HG03378 (cell line): Measurements from ENCODE around the gene MICB.
"Not testable (repeated sequence)": the region's sequence is repeated elsewhere in the genome, so short reads cannot be mapped to it uniquely, and the experiment has no call there.

Source experiments
- ATAC-seq: cut with Tn5 transposase; IDR thresholded peaks from one replicate; pipeline ENCODE4 v1.9.1; 2021; ENCODE audit warnings: mild to moderate bottlenecking, moderate library complexity; ENCODE audit not compliant: unreplicated experiment

MICB gene

DNA sequence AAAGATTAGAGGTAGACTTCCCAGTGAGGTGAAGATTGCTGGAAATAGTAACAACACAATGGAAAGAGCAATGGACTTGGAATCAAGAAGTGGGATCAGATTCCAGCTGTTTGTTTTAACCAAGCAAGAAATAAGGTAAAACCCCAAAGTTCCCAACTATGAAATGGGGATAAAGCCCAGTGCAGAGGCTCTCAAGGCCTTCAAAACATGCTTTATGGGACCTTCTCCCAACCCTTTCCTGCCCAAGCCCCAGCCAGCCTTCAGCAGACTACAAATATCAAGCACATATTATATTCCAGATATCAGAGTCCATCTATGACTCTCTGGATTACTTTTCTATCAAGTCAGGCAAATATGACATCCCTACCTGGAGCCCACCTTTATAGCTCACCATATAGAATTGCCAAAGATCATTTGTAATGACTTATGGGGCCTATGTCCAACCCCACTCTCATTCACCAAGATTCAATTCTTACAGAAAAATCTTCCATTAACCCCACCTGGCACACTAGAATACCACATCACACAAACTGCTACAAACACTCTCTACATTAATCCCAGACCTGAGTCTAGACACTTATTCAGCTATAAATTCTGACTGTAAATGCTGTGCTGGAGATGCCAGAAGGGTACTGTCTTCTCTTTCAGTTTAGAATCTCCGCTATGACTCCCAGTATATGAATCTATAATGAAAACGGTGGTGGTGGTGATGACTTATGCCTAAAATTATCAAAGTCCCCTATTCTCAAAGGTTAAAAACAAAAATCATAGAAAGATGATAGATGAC is 37.8 kb downstream of the MICB start:
- ATAC-seq = no peak

DNA sequence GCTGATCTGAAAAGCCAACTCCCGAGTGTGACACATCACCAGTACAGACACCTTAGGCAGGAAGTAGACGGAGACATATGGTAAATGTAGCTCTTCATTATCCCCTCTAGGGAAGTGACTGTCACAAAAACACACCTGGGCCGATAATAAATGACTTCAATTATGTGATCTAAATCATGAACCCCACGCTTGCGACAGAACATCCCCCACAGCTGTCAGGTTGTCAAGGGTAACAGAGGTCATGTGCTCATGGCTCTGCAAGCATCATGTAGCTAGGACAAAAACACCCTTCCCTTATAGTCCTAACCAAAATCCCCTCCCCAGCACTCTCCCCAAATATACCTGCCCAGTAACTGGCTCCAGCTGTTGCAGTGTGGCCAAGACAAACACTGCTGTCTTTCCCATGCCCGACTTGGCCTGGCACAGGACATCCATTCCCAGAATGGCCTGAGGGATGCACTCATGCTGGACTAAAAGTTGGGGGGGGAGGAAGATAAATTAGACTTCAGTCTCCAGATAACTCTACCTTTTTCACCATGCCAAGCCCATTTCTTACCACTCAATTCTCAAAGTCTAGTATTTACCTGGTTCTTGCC is 41.0 kb downstream of the MICB start:
- ATAC-seq = no peak

DNA sequence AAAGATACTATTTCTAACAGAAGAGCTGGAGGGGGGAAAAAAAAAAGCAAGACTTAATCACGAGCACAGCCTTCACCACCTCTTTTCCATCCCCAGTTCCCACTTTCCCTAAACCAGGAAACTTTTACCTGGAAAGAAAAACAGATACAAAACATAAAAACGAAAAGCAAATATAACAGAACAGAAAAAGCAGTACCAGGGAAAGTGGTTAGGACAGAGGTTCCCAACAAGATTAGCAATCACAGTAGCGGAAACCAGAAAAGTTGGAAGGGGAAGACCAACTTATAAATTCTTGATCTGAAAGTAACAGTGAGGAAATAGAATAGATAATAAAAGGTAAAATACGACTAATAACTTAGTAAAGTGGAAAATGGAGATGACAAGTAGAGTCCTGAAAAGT is 42.7 kb downstream of the MICB start:
- no peak for ATAC-seq

DNA sequence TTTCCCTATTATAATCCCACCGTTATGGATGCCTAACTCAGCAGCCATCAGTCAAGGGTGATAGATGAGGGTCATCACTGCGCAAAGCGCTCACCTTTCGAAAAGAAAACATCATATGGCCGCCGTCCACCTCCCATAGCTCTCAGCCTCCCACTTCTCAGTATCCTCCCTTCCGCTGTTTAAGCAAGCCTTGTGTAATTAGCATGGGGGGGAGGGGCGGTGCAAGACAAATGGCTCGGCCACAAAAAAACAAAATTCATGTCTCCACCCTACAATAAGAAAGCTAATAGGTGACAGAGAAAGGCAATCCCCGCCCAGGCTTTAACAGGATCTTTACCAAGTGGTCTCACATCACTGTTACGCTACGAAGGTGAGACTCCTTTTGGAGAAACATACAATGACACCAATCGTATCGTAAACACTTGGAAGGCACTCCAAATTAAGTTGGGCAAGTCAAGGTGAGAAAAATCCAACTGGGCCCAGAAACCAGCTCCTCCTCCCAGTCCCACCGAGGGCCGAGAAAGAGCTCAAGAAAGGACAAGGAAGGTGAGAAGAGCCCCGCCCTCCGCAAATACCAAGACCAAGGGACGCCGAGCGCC is 43.2 kb downstream of the MICB start:
- ATAC-seq = peak; percentile 9

DNA sequence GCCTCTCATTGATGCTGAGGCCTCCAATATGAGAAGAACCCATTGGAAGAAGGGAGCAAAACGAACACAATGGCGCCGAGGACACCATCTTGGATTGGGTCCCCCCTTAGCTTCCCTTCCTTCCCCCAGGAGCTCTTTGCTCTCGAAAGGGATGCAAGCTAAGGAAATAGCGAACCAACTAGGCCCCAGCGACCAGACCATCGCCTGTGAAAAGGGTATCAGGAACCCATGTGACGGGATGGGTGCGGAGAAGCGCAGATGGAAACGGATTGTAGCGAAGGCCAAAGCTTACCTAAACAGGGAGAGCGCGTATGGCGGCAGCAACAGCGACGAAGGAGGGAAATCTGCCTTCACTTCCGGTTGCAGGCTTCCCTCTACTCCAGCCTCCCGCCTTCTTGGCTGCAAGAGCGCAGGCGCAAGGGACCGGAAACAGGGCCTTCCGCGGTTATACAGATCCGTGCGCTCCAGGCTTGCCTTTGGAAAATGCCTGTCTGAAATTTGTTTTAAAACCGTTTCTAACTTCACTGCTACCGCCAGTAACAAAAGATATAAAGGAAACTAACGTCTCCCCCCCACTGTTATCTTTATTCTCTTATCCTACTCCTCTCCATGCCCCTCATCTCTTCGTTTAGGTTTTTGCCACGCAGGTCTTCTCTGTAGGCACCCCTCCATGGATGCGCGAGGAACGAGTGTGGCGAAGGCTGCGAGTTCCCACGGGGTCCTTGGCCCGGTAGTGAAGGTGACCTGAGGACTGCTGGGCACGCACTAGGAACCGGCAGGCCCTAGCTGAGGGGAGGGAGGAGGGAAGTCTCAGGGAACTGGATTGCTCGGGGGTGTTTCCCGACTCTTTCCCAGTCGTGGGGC is 43.9 kb downstream of the MICB start, which contains the start of gene DDX39B:
Gene DDX39B, minus strand, starts transcription at position 346 of the 864 bp plus-strand sequence. CDS start 1,471 bp downstream, outside the sequence.
- ATAC-seq = peak; percentile 63

DNA sequence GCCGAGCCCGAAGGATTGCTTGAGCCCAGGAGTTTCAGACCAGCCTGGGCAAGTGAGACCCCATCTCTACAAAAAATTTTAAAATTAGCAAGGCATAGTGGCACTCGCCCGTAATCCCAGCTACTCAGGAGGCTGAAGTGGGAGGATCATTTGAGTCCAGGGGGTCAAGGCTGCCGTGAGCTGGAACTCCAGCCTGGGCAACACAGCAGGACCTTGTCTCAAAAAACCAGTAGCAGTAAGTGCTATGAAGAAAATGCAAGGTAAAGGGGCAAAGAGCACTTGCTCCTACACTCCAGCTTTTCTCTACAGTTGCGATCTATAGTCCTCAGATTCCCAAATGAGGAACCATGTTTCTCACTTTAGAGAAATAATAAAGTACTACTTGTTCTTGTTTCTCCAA is 45.7 kb downstream of the MICB start:
- no peak for ATAC-seq

DNA sequence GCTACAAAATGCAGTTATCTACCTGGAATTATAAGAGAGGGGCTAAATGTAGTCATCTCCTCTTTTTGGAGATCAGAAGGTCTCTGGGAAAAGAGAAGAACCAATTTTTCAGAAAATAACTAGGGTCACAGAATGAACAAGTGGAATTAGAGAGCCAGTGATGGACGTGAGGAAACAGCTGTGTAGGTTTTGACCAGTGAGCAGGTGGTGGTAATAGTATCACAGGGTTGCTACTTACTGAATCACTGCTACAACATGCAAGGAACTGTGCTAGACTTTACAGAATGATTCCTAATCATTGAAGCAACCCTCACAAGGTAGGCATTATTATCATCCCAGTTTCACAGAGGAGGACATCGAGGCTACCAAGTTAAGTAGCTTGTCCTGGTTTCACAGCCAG is 46.7 kb downstream of the MICB start:
- no peak for ATAC-seq

DNA sequence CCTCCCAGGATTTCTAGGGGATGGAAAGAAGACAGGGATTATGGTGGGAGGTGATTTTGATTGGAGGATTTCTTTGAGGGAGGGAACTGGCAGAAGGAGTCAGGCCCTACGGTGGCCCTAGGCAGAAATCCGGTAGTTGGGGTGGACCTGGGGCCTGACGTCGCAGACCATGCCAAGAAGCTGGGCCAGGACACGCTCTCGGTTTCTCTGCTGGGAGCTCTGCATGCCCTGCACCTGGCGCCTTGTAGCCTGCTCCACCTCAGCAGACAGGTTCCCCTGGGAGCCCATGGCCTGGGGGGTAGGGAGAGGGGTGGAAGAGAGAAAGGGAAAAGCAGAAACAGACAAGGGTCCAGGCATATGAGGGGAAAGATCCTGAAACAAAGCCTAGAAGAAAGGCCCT is 47.3 kb downstream of the MICB start:
- no peak for ATAC-seq

DNA sequence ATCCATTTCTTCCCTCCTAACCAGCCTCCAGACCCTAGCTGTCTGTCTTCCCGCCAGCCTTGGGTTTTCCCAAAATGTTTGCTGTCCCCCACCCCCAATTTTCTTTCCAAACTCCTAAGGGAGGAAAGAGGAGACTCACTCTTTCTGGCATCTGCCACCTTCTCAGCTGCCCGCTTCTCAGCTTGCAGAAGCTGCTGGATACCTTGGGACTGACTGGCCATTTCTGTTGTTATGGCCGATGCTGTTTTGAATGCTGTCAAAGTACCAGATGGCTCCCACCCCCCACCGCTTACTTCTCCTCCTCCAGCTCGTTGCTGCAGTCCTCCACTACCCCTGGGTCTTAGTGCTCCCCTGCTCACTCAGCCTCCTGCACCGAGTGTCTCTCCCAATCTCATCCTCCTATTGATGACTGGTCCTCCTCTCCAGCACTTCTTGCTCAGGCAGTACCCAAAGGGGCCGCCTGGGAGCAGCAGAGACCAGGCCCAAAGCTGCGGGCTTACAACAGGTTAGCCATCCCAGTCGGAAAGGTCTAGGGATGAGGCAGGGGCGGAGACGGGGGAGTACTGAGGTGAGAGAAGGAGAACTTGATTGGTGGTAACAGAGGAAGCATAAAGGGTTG is 48.5 kb downstream of the MICB start, which contains the start of gene ATP6V1G2:
Gene ATP6V1G2, minus strand, starts transcription at position 270 of the 619 bp plus-strand sequence. Its CDS starts 49 bp downstream, at position 221.
- ATAC-seq = peak; percentile 37

DNA sequence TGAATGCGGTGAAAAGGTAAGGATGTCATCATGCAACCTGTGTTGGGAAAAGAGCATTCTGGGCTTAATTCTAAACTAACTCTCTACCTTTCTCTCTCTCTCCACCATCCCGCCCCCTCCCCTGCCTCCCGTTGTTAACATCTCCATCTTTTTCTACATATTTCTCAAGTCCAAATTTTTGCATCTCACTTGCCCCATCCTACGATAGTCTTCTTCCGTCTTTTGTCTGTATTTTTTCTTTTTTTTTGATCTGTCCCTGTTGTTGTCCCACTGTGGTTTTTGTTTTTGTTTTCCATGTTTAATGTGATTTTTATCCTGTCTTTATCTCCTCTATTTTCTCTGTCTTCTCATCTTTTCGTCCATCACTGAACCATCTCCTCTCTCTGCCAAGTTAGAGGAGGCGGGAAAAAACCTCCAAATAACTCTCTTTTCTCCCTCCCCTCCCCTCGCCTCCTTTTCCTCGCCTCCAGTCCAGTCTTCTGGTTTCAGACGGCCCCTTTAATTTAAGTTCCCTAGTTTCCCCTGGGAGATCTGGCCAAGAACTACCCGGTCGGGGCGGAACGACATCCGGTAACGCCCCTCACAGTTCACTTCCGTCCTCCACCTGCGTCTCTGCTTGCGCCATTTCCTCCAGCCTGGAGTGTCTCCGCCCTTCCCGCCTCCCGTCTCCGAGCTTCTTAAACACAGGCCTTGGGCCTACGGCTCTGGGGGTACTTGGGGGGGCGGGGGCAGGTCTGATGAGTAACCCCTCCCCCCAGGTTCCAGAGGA is 49.2 kb downstream of the MICB start, which contains the start of gene NFKBIL1:
Gene NFKBIL1, plus strand, starts transcription at position 651 of the 769 bp plus-strand sequence. Its CDS starts 87 bp downstream, at position 738.
- ATAC-seq = peak; percentile 55

DNA sequence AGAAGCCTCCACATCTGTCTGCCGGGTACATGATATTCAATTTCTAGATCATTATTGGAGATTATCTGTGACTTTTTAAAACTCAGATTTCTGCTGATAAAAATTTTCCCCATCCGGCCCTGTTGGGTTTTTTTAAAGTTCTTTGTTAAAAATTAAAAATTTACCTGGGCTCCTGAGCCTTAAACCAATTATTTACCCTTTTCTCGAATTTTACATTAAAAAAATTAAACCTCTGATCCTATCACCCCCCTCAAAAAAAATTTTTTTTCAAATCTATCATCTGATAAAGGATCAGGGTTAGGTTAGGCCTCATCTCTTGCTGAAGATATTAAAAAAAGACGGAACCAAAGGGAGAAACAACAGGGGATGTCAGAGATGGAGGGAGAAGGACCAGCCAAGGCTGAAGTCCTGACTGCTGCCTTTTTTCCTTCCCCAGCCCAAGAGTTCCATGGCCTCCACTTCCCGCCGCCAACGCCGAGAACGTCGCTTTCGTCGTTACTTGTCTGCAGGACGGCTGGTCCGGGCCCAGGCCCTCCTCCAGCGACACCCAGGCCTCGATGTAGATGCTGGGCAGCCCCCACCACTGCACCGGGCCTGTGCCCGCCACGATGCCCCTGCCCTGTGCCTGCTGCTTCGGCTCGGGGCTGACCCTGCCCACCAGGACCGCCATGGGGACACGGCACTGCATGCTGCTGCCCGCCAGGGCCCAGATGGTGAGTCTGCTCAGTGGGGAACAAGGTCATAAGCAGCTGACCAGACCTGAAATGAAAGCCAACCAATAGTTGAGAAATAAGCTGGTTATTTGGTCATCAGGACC is 50.0 kb downstream of the MICB start:
- no peak for ATAC-seq

DNA sequence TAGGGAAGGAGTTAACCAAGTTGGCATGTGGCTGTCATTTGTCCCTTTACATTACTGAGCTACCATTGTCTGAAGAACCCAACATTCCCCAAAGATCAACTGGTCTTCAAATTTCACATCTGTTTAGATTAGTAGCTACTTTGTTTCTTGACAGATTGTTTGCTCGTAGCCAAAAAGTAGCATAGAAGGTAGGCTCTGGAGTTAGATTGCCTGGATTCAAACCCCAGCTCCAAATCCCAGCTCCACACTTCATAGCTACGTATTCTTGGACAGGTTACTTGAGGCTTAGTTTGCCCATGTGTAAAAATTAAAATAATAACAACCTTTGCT is 50.6 kb downstream of the MICB start:
- no peak for ATAC-seq

DNA sequence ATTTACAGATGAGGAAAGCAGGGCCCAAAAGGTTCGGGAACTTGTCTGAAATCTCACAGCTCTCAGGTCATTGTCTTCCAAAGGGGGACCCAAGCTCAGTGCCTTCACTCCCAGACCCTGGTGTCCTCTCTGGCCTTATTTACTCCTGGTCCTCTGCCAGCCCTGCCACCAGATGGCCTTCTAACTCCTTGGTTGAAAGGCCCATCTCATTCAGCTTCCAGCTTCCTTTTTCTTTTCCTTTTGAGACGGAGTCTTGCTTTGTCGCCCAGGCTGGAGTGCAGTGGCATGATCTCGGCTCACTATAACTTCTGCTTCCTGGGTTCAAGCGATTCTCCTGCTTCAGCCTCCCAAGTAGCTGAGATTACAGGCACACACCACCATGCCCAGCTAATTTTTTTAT is 53.4 kb downstream of the MICB start:
- not testable (repeated sequence) for ATAC-seq

DNA sequence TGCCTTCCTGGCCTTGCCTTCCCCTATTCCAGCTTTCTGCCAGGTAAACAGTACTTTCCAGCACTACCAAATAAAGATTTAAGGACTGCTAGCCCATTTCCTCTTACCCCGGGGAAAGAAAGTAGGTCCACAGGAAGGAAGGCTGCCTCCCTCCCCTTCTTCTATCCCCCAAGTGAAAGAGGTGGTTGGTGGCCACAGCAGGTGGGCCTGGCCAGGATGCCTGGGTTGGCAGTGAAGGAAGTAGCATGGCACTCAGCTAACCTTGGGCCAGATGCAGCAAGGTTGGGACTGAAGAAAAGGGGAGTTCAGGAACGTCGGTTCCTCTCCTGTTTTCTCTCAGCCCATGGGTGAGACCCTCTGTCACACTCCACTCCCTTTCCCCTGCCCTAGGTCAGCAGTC is 58.4 kb downstream of the MICB start:
- no peak for ATAC-seq

DNA sequence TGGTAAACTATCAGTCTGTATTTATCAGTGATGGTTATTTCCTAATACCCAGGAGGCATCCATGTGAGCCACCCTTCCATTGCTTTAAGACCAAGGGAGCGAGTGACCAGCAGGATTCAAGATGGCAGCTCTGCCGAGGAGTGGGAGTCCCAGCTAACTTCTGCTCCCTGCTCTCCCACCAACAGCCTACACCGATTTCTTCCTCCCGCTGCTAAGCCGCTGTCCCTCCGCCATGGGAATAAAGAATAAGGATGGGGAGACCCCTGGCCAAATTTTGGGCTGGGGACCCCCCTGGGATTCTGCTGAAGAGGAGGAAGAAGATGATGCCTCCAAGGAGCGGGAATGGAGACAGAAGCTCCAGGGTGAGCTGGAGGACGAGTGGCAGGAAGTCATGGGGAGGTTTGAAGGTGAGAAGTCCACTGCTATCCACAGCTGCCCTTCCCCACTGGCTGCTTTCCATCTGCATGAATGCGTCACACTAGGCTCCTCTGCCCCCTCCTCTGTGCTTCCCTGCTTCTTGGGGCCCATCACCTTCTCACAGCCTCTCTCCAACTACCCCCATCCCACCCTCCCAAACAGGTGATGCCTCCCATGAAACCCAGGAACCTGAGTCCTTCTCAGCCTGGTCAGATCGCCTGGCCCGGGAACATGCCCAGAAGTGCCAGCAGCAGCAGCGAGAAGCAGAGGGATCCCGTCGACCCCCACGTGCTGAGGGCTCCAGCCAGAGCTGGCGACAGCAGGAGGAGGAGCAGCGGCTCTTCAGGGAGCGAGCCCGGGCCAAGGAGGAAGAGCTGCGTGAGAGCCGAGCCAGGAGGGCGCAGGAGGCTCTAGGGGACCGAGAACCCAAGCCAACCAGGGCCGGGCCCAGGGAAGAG is 59.7 kb downstream of the MICB start:
- ATAC-seq = no peak

DNA sequence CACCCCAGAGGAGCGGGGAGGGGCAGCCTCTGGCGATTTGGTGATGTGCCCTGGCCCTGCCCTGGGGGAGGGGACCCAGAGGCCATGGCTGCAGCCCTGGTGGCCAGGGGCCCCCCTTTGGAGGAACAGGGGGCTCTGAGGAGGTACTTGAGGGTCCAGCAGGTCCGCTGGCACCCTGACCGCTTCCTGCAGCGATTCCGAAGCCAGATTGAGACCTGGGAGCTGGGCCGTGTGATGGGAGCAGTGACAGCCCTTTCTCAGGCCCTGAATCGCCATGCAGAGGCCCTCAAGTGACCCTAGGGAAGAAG is 60.3 kb downstream of the MICB start:
- ATAC-seq = no peak

DNA sequence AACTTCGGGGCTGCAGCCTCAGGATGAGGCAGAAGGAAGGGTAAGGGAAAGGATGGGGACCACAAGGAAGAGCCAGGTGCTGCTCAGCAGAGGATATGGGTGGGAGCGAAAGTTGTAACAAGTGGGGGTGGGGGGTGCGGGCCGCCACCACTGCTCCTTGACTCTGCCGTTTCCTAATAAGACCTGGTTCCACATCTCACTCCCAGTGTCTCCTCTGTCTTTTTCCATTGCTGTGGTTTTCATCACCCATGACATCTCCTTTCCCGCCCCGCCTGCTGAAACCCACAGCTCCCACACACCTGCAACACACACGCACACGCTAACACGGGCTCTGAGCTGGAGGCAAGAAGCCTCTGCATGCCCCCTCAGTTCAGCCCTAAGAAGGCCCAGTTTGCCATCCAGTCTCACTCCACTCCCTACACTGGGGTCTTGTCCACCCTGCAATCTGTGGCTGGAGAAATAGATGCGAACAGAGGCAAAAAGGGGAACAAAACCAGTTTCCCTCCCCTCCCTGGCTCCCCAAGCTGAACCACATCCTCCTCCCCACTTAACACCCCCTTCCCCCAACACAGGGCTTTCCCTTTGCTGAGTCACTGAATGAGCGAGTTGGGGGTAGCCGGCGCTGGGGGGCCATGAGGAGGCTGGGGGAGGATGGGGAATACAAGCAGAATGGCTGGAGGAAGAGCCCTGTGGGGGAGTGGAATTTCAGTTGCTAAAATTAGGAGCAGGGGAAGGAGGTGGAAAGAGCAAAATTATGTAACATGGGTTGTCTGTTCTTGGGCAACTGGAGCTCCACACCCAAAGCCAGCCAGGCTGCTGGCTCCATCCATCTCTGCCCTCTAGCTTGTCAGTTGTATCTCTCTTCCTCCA is 60.9 kb downstream of the MICB start:
- ATAC-seq = no peak
